Urinary bladder (tissue), 4 donors: ENCODE data around the gene AHDC1. TPM values are rescaled to one million over a fixed set of nuclear protein-coding genes. Genes with fewer than 3 reads are reported as not detected.
"Not testable (repeated sequence)": the region's sequence is repeated elsewhere in the genome, so short reads cannot be mapped to it uniquely, and the experiment has no call there.

Experiments used
- DNase-seq: peaks from one replicate; pipeline ENCODE4 v3.0.0-alpha.2; 2015; ENCODE audit errors: extremely low spot score
- H3K27ac ChIP-seq: one replicate; pipeline ENCODE4 v1.5.1; 2013; ENCODE audit warnings: low read depth, mild to moderate bottlenecking, moderate library complexity
- H3K36me3 ChIP-seq: one replicate; pipeline ENCODE4 v1.6.1; 2013; ENCODE audit warnings: mild to moderate bottlenecking, moderate library complexity; ENCODE audit not compliant: insufficient read depth
- H3K4me1 ChIP-seq: one replicate; pipeline ENCODE4 v1.6.1; 2013; ENCODE audit warnings: mild to moderate bottlenecking, moderate library complexity; ENCODE audit not compliant: insufficient read depth
- H3K4me3 ChIP-seq: one replicate; pipeline ENCODE4 v1.5.1; 2013; ENCODE audit warnings: low read depth, low read length
- WGBS: extraction: QIAGEN DNeasy Blood & Tissue Kit; methylation state at CpG from one replicate; pipeline ENCODE4 v1.1.7; 2013; 5-methylcytosine and 5-hydroxymethylcytosine counted together
- polyA plus RNA-seq: library from polyadenylated mRNA; stranded (reverse); fragments of 200-250 nt; gene quantifications from one replicate; pipeline ENCODE4 v1.2.3, GENCODE V29; 2013
- total RNA-seq: library from RNA; depleted of rRNA; stranded (reverse); fragments of >200 nt; gene quantifications from one replicate; pipeline ENCODE4 v1.2.3, GENCODE V29; 2014
- donor health status: healthy with polysubstance abuse.
- donor health status: healthy.

Gene AHDC1
- total and polyA plus RNA-seq, 2 donors, result 19.0 to 44.8 TPM

DNA sequence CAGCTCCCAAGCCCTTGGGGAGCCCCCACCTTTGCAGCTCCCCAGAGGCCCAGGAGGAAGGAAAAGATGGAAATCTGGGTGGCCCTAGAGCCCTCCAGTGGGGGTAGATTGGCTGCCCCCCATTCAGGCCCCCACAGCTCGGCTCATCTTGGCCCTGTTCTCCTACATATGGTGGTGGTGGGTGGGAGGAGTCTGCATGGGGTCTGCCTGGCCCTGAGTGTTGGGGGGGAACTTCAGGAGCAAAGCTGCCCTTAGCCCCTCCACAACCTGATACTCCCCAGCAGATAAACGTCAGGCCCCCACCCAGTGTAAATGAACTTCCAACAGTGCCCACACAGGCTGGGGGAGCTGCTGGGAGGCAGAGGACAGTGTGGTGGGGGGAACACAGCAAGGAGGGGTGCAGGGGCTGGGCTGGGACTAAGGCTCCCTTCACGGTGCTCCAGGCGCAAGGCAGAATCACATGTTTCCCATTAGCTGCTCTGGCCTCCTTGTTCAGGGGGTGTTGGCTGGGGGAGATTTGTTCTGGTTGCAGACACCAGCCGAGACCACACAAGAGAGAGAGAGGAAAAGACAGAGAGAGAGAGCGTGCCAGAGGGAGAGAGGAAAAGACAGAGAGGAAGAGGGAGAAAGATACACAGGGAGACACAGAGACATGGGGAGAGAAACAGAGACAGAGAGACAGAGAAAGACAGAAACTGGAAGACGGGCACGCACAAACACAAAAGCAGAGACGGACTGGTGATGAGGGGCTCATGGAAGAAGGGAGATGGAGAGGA is 42.6 kb downstream of the AHDC1 start:
- no peak for DNase-seq
- H3K4me3 ChIP-seq, result no peak overlapping the region
- WGBS, result 26% methylated on average over 9 of the region's 9 CpGs
- no peaks in the 10 kb centered on the region for H3K36me3 ChIP-seq
- peak overlapping the region; percentile 73 for H3K27ac ChIP-seq
- H3K4me1 ChIP-seq, result peaks cover 2% of the 10 kb centered on the region

DNA sequence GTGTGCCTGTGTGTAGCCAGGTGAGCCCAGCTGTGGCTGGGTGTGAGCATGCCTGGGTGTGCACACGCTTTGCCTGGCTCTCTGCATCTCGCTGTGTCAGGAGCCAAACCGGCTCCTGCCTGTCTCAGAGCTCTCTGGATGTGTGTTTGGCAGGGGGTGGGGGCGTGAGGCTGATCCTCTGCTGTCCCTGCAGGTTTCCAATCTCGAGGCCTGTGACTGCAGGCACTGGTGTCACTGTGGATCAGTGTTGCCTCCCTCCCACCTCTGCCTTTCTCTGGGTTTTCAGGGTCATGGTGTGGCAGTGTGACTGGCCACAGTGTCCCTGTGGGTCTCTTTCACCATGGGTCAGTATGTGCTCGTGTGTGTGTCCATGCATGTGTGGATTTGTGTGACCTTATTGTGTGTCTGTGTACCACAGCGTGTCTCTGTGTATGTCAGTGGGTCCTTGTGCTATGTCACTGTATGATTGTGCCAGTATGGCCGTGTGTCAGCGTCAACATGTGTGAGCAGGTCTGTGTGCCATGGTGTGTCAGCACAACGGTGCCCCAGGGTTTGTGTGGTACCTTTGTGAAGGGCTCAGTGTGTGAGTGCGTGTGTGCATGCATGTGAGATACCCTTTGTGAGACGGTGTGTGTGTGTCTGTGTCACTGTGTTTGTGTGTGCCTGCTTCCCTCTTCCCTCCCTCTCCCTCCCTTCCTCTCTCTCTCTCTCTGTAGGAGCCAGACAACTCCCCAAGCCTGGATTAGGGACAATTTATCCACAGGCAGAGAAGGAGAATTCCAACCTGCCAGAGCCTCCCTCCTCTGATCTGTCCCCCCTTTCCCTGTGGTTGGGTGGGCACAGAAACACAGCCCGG is 43.4 kb downstream of the AHDC1 start:
- H3K27ac ChIP-seq, result peak overlapping the region; percentile 73
- no peaks in the 10 kb centered on the region for H3K36me3 ChIP-seq
- DNase-seq, result no peak
- WGBS, result 32% methylated on average over 13 of the region's 13 CpGs
- peaks cover 2% of the 10 kb centered on the region for H3K4me1 ChIP-seq
- no peak overlapping the region for H3K4me3 ChIP-seq

DNA sequence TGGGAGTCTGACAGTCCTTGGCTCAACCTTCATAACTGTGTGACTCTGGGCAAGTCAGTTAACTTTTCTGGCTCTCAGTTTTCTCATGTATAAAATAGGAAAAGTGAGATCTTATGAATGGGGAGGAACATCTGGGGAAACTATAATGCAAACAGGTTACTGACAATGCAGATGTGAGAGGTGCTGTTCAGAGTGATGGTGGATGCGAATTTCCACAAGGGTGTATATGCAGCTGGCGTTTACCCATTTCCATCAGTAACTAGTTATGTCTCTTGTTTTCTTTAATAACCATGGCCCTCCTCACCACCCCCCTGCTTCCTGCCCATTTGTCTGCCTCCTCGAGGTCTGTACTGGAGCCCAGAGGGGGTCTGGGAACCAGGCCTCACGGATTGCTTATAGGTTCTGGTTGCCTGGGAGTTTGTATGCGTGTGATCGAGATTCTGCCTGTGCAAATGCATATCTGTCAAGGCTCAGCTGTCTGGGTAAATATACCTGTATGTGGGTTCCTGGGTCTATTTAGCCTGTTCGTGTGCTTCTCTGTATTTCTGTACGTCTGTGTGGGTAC is 44.4 kb downstream of the AHDC1 start:
- DNase-seq, result no peak
- Histone ChIP-seq H3K4me1 (peaks cover 2% of the 10 kb centered on the region), H3K4me3 (no peak overlapping the region), H3K27ac (no peak overlapping the region), H3K36me3 (no peaks in the 10 kb centered on the region)
- WGBS, result 68% methylated on average over 8 of the region's 8 CpGs

DNA sequence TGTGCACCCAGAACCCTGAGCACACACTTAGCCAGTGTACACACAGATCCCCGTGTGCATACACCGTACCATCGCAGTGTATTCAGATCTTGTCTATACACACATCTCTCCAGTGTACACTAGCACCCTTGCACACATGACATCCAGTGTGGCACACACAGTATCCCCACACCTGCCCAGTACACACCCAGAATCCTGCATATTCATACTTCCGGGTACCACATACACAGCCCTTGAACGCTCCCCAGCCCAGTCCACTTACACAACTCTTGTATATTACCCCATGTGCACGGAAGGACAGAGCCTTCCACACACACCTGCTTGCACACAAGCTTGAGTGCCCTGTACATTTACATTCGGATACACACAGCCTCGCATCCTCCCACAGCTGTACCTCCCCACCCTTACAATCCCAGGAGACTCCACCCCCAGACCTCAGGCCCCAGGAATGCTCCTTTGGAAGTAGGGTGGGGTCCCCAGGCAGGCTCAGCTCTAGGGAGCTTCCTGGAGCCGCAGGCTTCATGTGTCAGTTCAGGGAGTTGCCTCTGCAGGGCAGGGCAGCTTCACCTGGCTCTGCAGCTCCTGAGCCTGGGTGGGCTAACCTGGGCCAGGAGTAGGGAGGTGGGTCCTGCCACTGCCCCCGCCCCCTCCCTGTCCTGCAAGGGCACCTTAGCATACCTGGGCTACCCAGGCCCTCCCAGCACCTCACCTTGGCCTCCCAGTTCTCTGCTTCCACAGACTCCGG is 46.2 kb downstream of the AHDC1 start:
- 43% methylated on average over 11 of the region's 11 CpGs for WGBS
- H3K4me1 ChIP-seq, result no peaks in the 10 kb centered on the region
- no peak overlapping the region for H3K27ac ChIP-seq
- DNase-seq, result no peak
- H3K36me3 ChIP-seq, result no peaks in the 10 kb centered on the region
- H3K4me3 ChIP-seq, result no peak overlapping the region

DNA sequence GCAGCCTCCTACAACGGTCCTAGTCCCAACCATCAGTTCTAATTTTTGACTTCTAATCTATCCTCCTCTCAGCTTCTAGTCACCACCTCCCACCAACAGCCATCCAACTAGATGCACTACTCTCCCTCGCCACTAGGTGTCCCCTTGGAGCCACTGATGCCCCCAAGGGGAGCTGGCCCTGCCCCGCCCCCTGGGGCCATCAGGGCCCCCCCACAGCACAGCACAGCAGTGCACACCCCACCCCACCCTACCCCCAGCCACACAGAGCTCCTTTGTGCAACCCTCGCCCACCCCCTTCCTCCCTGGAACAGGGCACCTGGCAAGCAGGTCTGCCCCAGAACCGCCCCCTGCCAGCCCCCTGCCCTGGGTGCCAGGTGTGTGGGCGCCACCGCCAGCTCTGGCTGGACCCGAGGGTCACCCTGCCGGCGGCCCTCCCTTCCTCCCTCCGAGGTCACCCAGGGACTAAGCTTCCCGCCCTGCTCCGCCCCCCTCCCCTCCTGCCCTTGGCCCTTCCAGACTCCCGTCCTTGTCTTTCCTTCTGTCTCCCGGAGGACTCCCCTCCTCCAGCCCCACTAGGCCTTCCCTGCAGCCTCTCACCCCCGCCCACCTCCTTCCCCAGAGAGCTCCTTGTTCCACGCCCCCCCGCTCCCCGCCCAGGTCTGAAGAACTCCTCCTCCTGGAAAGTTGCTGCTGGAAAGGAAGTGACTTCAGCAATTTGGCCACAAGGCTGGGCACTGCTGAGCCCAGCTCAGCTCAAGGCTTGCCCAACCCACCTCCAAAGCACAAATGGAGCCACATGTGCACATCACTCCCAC is 47.0 kb downstream of the AHDC1 start:
- peak overlapping the region; percentile 53 for H3K27ac ChIP-seq
- no peaks in the 10 kb centered on the region for H3K36me3 ChIP-seq
- 7% methylated on average over 19 of the region's 19 CpGs for WGBS
- H3K4me3 ChIP-seq, result no peak overlapping the region
- no peaks in the 10 kb centered on the region for H3K4me1 ChIP-seq
- DNase-seq, result no peak

DNA sequence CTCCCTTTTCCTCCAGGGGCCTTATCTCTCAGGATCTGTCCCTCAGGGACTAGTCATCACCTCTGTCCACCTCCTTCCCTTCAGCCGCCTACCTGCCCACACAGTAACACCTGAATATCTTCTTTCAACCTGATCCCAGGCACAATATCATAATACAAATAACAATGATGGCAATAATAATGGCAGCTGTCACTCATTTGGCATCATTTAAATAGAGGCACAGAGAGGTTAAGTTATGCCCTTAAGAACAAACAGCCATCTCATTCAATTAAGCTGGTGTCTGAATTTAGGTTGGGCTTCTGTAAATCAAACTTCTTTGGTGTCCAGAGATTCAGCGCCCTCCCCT is 47.5 kb downstream of the AHDC1 start:
- H3K4me3 ChIP-seq, result no peak overlapping the region
- 58% methylated on average over 2 of the region's 2 CpGs for WGBS
- no peaks in the 10 kb centered on the region for H3K36me3 ChIP-seq
- no peak overlapping the region for H3K27ac ChIP-seq
- H3K4me1 ChIP-seq, result no peaks in the 10 kb centered on the region
- no peak for DNase-seq

DNA sequence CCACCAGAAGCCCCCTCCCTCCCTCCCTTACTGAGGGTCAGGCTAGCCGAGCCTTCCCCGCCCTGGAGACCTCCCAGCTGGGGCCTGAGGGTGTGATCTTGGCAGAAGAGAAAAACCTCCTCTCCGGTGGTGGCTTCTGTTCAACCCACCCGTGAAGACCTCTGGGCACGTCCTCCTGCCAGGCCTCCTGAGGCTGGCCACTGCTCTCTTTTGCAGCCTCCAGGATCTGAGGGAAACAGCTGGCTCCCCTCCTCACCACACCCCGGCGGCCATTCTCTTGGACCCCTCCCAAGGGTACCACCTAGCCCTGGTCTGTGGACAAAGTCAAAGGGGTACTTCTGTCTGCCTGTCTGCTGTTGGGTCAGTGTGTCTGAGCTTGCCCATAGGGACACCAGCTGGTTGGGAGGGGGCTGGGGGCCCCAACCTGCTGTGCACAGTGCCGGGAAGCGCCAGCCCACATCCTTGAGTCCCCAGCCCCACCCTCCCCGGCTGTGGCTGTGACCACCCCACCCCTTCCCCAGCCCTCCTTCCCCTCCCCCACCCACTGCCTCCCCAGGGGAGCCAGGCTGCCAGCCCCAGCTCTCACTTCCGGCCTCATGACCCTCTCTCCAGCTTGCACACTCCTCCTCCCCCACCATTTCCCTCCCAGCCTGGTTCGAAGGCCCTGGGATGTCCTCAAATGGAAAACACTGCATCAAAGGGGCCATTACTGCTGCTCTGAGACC is 48.1 kb downstream of the AHDC1 start:
- Histone ChIP-seq H3K4me3 (no peak overlapping the region), H3K4me1 (no peaks in the 10 kb centered on the region), H3K36me3 (no peaks in the 10 kb centered on the region), H3K27ac (peak overlapping the region; percentile 33)
- no peak for DNase-seq
- 23% methylated on average over 12 of the region's 12 CpGs for WGBS

DNA sequence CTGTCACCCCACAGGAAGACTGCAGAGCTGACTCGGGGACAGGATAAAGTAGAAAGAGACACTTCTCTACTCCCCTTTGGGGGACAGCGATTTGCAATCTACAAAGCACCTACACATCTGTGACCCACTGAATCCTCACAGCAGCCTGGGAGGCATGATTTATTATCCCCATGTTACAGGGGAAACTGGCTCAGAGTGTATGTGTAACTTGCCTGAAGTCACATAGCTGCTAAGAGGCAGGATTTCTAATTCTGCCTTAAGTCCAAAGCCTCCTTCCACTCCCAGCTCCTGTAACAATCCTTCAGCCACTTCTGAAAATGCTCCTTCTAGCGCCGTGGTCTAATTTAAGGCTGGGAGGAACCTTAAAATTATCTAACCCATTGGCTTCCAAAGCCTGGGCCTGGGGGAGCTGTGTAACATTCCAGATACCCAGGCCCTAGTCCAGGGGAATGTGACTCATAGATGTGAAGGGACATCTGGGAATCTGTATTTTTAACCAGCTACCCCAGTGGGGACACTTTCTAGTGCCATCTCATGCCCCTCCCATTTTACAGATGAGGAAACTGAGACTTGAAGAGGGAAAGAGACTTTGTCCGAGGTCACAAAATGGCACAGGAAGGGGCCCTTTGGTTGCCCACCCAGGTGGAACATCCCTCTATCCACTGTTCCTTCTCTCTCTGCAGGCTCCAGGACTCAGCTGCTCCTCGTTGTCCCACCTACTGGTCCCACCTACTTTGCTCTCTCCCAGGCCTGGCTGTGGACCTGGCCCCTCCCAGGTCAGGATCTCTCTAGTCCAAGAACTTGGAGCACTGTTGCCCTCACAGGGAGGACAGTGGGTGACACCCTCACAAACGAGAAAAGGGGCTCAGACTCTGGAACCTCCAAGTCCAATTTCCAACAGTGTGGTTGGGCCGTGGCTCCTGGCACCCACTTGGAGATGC is 48.9 kb downstream of the AHDC1 start:
- no peak for DNase-seq
- 46% methylated on average over 8 of the region's 8 CpGs for WGBS
- Histone ChIP-seq H3K4me3 (no peak overlapping the region), H3K4me1 (no peaks in the 10 kb centered on the region), H3K27ac (peak overlapping the region; percentile 65), H3K36me3 (no peaks in the 10 kb centered on the region)

DNA sequence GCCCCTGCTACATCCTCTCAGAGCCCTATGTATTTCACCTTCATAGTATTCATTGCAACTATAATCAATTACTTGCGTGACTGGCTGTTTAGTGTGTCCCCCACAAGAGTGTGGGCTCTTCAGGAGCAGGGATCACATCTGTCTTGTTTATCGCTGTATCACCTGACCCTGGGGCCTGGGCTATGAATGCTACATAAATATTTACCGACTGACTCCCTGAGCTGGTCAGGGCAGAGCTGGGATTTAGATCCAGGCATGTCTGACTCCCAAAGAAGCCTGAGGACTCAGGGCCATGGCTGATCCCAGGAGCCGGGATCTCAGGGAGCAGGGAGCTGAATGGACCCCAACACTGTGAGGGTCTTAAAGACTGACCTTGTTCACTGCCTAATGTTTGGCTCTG is 49.7 kb downstream of the AHDC1 start:
- peak overlapping the region; percentile 33 for H3K27ac ChIP-seq
- 59% methylated on average over 4 of the region's 4 CpGs for WGBS
- H3K4me1 ChIP-seq, result no peaks in the 10 kb centered on the region
- no peak for DNase-seq
- H3K36me3 ChIP-seq, result no peaks in the 10 kb centered on the region
- no peak overlapping the region for H3K4me3 ChIP-seq

DNA sequence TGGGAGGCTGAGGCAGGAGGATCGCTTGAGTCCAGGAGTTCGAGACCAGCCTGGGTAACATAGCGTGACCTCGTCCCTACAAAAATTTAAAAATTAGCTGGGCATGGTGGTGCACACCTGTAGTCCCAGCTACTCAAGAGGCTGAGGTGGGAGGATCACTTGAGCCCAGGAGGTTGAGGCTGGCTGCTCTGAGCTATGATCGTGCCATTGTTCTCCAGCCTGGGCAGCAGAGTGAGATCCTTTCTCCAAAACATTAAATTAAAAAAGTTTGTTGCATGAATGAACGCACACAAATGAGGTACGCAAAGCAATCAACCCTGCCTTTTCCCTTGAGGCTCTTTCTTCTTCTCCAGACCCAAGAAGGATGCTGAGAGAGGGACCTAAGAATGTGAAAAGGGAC is 50.1 kb downstream of the AHDC1 start:
- 95% methylated on average over 7 of the region's 7 CpGs for WGBS
- DNase-seq, H3K27ac ChIP-seq, H3K36me3 ChIP-seq, H3K4me3 ChIP-seq, H3K4me1 ChIP-seq: not testable (repeated sequence)

DNA sequence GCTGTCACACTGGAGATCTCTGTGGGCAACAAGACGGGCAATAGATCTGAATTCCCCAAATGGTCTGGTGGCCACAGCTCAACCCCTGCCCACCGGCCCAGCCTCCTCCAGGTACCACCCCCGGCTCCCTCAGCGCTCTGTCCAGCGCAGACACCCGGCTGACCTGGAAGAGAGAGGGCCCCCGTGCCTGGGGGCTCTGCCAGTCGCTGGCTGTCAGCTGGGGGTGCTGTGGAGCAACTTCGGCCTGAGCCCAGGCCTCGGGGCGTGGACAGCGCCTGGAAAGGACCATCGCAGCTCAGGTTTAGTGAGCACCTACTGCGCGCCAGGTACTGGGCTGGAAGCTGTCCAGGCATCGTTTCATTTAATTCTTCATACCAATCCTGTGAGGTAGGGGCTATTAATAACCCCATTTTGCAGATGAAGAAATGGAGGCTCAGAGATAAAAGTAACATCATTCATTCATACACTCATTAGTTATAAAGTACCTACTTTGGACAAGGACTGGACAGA is 51.0 kb downstream of the AHDC1 start:
- no peak overlapping the region for H3K4me3 ChIP-seq
- no peak for DNase-seq
- 83% methylated on average over 16 of the region's 16 CpGs for WGBS
- H3K36me3 ChIP-seq, result no peaks in the 10 kb centered on the region
- no peaks in the 10 kb centered on the region for H3K4me1 ChIP-seq
- no peak overlapping the region for H3K27ac ChIP-seq
